Vagina (tissue), 2 donors: ENCODE results near the gene TKTL1. TPM values are rescaled to one million over a fixed set of nuclear protein-coding genes. Genes with fewer than 3 reads are reported as not detected.

Experiments
- DNase-seq, 2 donors: peaks; one replicate each; pipeline ENCODE4 v3.0.0-alpha.2; 2017; ENCODE audit errors: extremely low spot score in 2 of 2
- H3K27ac ChIP-seq: fragments of 200-600 bp; sonication (generic); one replicate; pipeline ENCODE4 v1.5.1; 2019
- H3K27me3 ChIP-seq: fragments of 200-600 bp; sonication (generic); one replicate; pipeline ENCODE4 v1.5.1; 2019
- H3K36me3 ChIP-seq, 2 donors: fragments of 200-600 bp; sonication (generic); one replicate each; pipeline ENCODE4 v1.5.1; 2017 to 2019
- H3K4me1 ChIP-seq: fragments of 200-600 bp; sonication (generic); one replicate; pipeline ENCODE4 v1.5.1; 2019
- H3K4me3 ChIP-seq, 2 donors: fragments of 200-600 bp; sonication (generic); 1 replicate in 1 of 2; 2 replicates in 1 of 2; pipeline ENCODE4 v1.5.1; 2016 to 2019
- H3K9me3 ChIP-seq: fragments of 200-600 bp; sonication (generic); one replicate; pipeline ENCODE4 v1.5.1; 2019
- POLR2A ChIP-seq, 2 donors: fragments of 450-650 bp; IDR thresholded peaks; one replicate each; pipeline ENCODE4 v1.6.1; 2017; ENCODE audit warnings: antibody characterized with exemption in 2 of 2, mild to moderate bottlenecking in 2 of 2, moderate library complexity in 2 of 2
- POLR2AphosphoS5 ChIP-seq, 2 donors: sonication (generic); formaldehyde crosslinking; IDR thresholded peaks; one replicate each; pipeline ENCODE4 v1.9.0; 2017; ENCODE audit warnings: antibody characterized with exemption in 2 of 2, mild to moderate bottlenecking in 2 of 2, low read depth in 1 of 2; ENCODE audit not compliant: insufficient read depth in 1 of 2
- intact Hi-C: fragments of 100-400 bp; cut with DNase I; formaldehyde crosslinking; loops from one replicate; pipeline ENCODE4 v1.15.1; 2023
- total RNA-seq: library from RNA; depleted of rRNA; stranded (reverse); fragments of >200 nt; gene quantifications from one replicate; pipeline ENCODE4 v1.2.3, GENCODE V29; 2016
- TF ChIP-seq, protein P1 (sequence below), 3 experiments: fragments of 450-650 bp in 2 of 3; fragments of 200-600 bp in 1 of 3; sonication (generic) in 1 of 3; IDR thresholded peaks; one replicate each; pipeline ENCODE4 v1.5.1; 2017 to 2019; ENCODE audit warnings: antibody characterized with exemption in 3 of 3, mild to moderate bottlenecking in 2 of 3, moderate library complexity in 2 of 3

TKTL1 gene
- total RNA-seq, 1 donor from 2014 or later, result not detected

DNA sequence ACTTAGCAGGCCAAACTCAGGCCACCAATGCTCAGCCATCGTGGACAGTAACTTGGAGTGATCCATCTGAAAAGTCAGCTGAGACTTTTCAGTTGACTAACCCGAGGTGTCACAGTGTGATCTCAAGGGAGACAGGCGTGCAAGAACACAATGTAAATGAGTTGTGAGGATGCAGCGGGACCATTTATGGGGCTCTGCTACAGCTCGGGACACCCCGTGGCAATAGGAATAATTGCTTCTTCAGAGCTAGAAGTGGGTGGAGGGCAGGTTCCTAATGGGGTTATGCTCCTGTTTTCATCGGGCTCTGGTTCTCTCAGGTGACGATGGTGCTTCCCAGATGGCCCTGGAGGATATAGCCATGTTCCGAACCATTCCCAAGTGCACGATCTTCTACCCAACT lies 27.3 kb downstream of the TKTL1 start:
- intact Hi-C loops, result no loop called here
- Histone ChIP-seq H3K27ac (no peak overlapping the region), H3K9me3 (no peaks in the 10 kb centered on the region), H3K4me3 (no peak overlapping the region), H3K36me3 (no peaks in the 10 kb centered on the region), H3K27me3 (no peaks in the 10 kb centered on the region), H3K4me1 (peaks cover 7% of the 10 kb centered on the region)
- no peak for DNase-seq
- no peak for TF ChIP-seq POLR2AphosphoS5 (IDR thresholded peaks at IDR 0.05; ENCODE audit: insufficient read depth in 1 of 2, low read depth in 1 of 2)
- TF ChIP-seq, protein P1, sequence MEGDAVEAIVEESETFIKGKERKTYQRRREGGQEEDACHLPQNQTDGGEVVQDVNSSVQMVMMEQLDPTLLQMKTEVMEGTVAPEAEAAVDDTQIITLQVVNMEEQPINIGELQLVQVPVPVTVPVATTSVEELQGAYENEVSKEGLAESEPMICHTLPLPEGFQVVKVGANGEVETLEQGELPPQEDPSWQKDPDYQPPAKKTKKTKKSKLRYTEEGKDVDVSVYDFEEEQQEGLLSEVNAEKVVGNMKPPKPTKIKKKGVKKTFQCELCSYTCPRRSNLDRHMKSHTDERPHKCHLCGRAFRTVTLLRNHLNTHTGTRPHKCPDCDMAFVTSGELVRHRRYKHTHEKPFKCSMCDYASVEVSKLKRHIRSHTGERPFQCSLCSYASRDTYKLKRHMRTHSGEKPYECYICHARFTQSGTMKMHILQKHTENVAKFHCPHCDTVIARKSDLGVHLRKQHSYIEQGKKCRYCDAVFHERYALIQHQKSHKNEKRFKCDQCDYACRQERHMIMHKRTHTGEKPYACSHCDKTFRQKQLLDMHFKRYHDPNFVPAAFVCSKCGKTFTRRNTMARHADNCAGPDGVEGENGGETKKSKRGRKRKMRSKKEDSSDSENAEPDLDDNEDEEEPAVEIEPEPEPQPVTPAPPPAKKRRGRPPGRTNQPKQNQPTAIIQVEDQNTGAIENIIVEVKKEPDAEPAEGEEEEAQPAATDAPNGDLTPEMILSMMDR (IDR thresholded peaks at IDR 0.05), result no peak
- no peak for TF ChIP-seq POLR2A (IDR thresholded peaks at IDR 0.05)

DNA sequence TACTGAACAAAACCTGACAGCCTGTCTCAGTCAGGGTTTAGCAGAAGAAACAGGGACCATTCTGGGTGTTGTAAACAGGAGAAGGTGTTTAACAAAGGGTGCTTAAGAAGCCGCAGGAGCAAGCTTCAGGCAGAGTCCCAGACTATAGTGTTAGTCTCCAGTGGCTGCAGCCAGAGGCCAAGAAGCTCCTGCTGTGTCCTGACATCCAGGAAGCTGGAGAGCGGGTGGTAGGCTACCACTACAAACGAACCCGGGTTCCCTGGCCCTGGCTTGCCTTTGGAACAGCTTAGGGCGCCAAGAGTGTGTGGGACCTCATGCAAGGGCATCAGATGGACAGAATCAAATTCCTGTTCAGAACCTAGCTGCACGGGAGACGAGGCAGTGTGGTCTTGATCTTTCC lies 27.9 kb downstream of the TKTL1 start:
- Histone ChIP-seq H3K27me3 (no peaks in the 10 kb centered on the region), H3K27ac (no peak overlapping the region), H3K4me3 (no peak overlapping the region), H3K4me1 (peaks cover 7% of the 10 kb centered on the region), H3K36me3 (no peaks in the 10 kb centered on the region), H3K9me3 (no peaks in the 10 kb centered on the region)
- no peak for DNase-seq
- intact Hi-C loops, result no loop called here
- TF ChIP-seq, protein P1 (IDR thresholded peaks at IDR 0.05), result no peak
- TF ChIP-seq POLR2A (IDR thresholded peaks at IDR 0.05) (no peak), POLR2AphosphoS5 (IDR thresholded peaks at IDR 0.05; ENCODE audit: insufficient read depth in 1 of 2, low read depth in 1 of 2) (no peak)

GRCh38 chrX:154325541-154325940 lies 29.9 kb downstream of the TKTL1 start:
- Histone ChIP-seq H3K27ac (no peak overlapping the region), H3K27me3 (no peaks in the 10 kb centered on the region), H3K4me1 (peaks cover 7% of the 10 kb centered on the region), H3K9me3 (no peaks in the 10 kb centered on the region), H3K36me3 (no peaks in the 10 kb centered on the region), H3K4me3 (no peak overlapping the region)
- TF ChIP-seq POLR2AphosphoS5 (IDR thresholded peaks at IDR 0.05; ENCODE audit: insufficient read depth in 1 of 2, low read depth in 1 of 2), result no peak
- TF ChIP-seq, protein P1 (IDR thresholded peaks at IDR 0.05), result no peak
- no peak for TF ChIP-seq POLR2A (IDR thresholded peaks at IDR 0.05)
- intact Hi-C loops, result no loop called here
- no peak for DNase-seq

DNA sequence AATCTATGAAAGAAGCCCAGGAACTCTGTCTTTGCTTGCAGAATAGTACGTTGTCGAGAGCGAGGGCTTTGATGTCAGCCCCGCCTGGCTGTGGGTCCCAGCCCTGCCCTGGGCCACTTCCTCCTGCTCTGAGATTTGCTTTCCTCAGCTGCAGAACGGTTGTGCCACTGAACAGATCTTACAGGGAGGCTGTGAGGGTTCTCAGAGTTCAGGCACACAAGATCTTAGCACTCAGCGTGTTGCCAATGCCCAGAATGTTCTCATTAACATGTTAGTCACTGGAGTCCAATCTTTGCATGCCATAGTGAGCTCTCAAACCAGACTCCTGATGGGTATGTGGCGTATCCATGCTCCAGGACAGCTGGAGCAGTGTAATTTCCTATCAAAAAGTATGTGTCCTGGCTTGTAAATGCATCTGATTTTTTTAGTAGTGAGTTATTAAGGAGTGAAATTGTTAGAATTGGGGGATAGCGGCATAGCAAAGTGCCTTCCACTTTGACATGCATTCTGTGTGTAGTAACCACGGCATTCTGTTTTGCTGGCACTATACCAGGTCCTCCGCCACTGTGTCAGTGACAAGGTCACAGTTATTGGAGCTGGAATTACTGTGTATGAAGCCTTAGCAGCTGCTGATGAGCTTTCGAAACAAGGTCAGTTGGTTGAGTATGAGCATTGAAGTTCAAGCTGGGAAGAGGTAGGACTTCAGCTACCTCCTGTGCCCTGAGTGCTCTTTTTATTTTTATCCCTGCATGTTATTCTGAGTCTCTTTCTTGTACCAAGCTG lies 31.6 kb downstream of the TKTL1 start:
- intact Hi-C loops, result no loop called here
- Histone ChIP-seq H3K9me3 (no peaks in the 10 kb centered on the region), H3K4me1 (peaks cover 7% of the 10 kb centered on the region), H3K27ac (no peak overlapping the region), H3K36me3 (no peaks in the 10 kb centered on the region), H3K4me3 (no peak overlapping the region), H3K27me3 (no peaks in the 10 kb centered on the region)
- no peak for DNase-seq
- TF ChIP-seq, protein P1 (IDR thresholded peaks at IDR 0.05), result no peak
- TF ChIP-seq POLR2AphosphoS5 (IDR thresholded peaks at IDR 0.05; ENCODE audit: insufficient read depth in 1 of 2, low read depth in 1 of 2), result no peak
- TF ChIP-seq POLR2A (IDR thresholded peaks at IDR 0.05), result no peak

- Histone ChIP-seq H3K36me3 (no peaks in the 10 kb centered on the region), H3K4me3 (no peak overlapping the region), H3K27ac (no peak overlapping the region), H3K27me3 (no peaks in the 10 kb centered on the region), H3K4me1 (peaks cover 7% of the 10 kb centered on the region), H3K9me3 (no peaks in the 10 kb centered on the region)
- TF ChIP-seq POLR2A (IDR thresholded peaks at IDR 0.05), result no peak
- TF ChIP-seq POLR2AphosphoS5 (IDR thresholded peaks at IDR 0.05; ENCODE audit: insufficient read depth in 1 of 2, low read depth in 1 of 2), result no peak
- TF ChIP-seq, protein P1 (IDR thresholded peaks at IDR 0.05), result no peak
- no peak for DNase-seq
- intact Hi-C loops, result no loop called here
These were observed 33.1 kb downstream of the TKTL1 start for GRCh38 chrX:154328646-154329045.
